Transverse colon (tissue), 4 donors: Measurements from ENCODE around the gene FBXL16.

Experiments used
- EP300 ChIP-seq: sonication (generic); formaldehyde crosslinking; IDR thresholded peaks from one replicate; pipeline ENCODE4 v1.6.1; 2017; ENCODE audit warnings: antibody characterized with exemption, low read depth
- POLR2AphosphoS5 ChIP-seq, 3 donors: sonication (generic); formaldehyde crosslinking; IDR thresholded peaks; one replicate each; pipeline ENCODE4 v1.6.1; 2016; ENCODE audit warnings: antibody characterized with exemption in 3 of 3
- TF ChIP-seq, protein P1 (sequence below), 5 experiments: fragments of 200-600 bp in 3 of 5; fragments of 450-650 bp in 2 of 5; sonication (generic) in 3 of 5; IDR thresholded peaks; 1 replicate in 2 of 5; 2 replicates in 3 of 5; pipeline ENCODE4 v1.5.1; 2016 to 2017; ENCODE audit warnings: antibody characterized with exemption in 5 of 5, inconsistent platforms in 3 of 5, mild to moderate bottlenecking in 2 of 5, moderate library complexity in 1 of 5

- TF ChIP-seq, protein P1, sequence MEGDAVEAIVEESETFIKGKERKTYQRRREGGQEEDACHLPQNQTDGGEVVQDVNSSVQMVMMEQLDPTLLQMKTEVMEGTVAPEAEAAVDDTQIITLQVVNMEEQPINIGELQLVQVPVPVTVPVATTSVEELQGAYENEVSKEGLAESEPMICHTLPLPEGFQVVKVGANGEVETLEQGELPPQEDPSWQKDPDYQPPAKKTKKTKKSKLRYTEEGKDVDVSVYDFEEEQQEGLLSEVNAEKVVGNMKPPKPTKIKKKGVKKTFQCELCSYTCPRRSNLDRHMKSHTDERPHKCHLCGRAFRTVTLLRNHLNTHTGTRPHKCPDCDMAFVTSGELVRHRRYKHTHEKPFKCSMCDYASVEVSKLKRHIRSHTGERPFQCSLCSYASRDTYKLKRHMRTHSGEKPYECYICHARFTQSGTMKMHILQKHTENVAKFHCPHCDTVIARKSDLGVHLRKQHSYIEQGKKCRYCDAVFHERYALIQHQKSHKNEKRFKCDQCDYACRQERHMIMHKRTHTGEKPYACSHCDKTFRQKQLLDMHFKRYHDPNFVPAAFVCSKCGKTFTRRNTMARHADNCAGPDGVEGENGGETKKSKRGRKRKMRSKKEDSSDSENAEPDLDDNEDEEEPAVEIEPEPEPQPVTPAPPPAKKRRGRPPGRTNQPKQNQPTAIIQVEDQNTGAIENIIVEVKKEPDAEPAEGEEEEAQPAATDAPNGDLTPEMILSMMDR (IDR thresholded peaks at IDR 0.05): no peak
- no peak for TF ChIP-seq POLR2AphosphoS5 (IDR thresholded peaks at IDR 0.05)
- no peak for TF ChIP-seq EP300
Measured at GRCh38 chr16:660132-660458, 45.5 kb downstream of the FBXL16 start.
